GM19467 (cell line): ENCODE results near the gene HTR1D.
"Not testable (repeated sequence)": the region's sequence is repeated elsewhere in the genome, so short reads cannot be mapped to it uniquely, and the experiment has no call there.

Experiments used
- ATAC-seq: cut with Tn5 transposase; IDR thresholded peaks from one replicate; pipeline ENCODE4 v1.9.1; 2021; ENCODE audit warnings: mild to moderate bottlenecking, moderate library complexity; ENCODE audit not compliant: unreplicated experiment

HTR1D gene

GRCh38 chr1:23221107-23221506 is 3.8 kb upstream of the HTR1D start:
- ATAC-seq, result no peak

- no peak for ATAC-seq
These were observed 406 bp downstream of the HTR1D start for GRCh38 chr1:23216771-23217420.

GRCh38 chr1:23215751-23216449 is 1.4 kb downstream of the HTR1D start:
- ATAC-seq, result no peak

GRCh38 chr1:23215291-23215690 is 2.0 kb downstream of the HTR1D start:
- ATAC-seq, result no peak

- no peak for ATAC-seq
These were observed 2.7 kb downstream of the HTR1D start for GRCh38 chr1:23214640-23215039.

GRCh38 chr1:23211955-23212354 is 5.3 kb downstream of the HTR1D start:
- ATAC-seq, result no peak

- ATAC-seq, result no peak
These were observed 6.3 kb downstream of the HTR1D start for GRCh38 chr1:23210963-23211362.

- no peak for ATAC-seq
These were observed 6.9 kb downstream of the HTR1D start for GRCh38 chr1:23210351-23210785.

GRCh38 chr1:23209770-23210169 is 7.5 kb downstream of the HTR1D start:
- no peak for ATAC-seq

- no peak for ATAC-seq
These were observed 8.8 kb downstream of the HTR1D start for GRCh38 chr1:23208527-23208926.

- not testable (repeated sequence) for ATAC-seq
These were observed 9.6 kb downstream of the HTR1D start for GRCh38 chr1:23207733-23208132.

GRCh38 chr1:23202263-23202749 is 15.0 kb downstream of the HTR1D start:
- ATAC-seq, result no peak

GRCh38 chr1:23200883-23201282 is 16.4 kb downstream of the HTR1D start:
- ATAC-seq, result no peak

- no peak for ATAC-seq
These were observed 18.9 kb downstream of the HTR1D start for GRCh38 chr1:23198373-23198772.

GRCh38 chr1:23196627-23197328 is 20.5 kb downstream of the HTR1D start:
- no peak for ATAC-seq

- ATAC-seq, result no peak
These were observed 22.9 kb downstream of the HTR1D start for GRCh38 chr1:23194119-23194984.

GRCh38 chr1:23193391-23194118 is 23.7 kb downstream of the HTR1D start:
- ATAC-seq, result no peak

GRCh38 chr1:23191199-23191598 is 26.1 kb downstream of the HTR1D start:
- no peak for ATAC-seq

GRCh38 chr1:23188936-23189452 is 28.3 kb downstream of the HTR1D start:
- not testable (repeated sequence) for ATAC-seq

- ATAC-seq, result no peak
These were observed 28.8 kb downstream of the HTR1D start for GRCh38 chr1:23188434-23188884.
